DOHH2 (cell line): ENCODE data around the gene TRIM63.

Experiments used
- H3F3A ChIP-seq: fragments of 200-600 bp; sonication (generic), shearing (Covaris generic); 2 replicates; pipeline ENCODE4 v1.6.0; 2016; ENCODE audit warnings: antibody characterized with exemption, mild to moderate bottlenecking; ENCODE audit not compliant: control insufficient read depth, insufficient read depth
- H3K27ac ChIP-seq: fragments of 200-600 bp; sonication (generic); 2 replicates; pipeline ENCODE4 v1.5.1; 2014; ENCODE audit warnings: low read depth, mild to moderate bottlenecking, low read length, moderate library complexity
- H3K27me3 ChIP-seq: fragments of 200-600 bp; sonication (generic); 2 replicates; pipeline ENCODE4 v1.6.1; 2014; ENCODE audit warnings: mild to moderate bottlenecking, low read length, mixed read lengths; ENCODE audit not compliant: control insufficient read depth
- H3K36me3 ChIP-seq: fragments of 200-600 bp; sonication (generic); 2 replicates; pipeline ENCODE4 v1.6.1; 2014; ENCODE audit warnings: mild to moderate bottlenecking, low read length, moderate library complexity, mixed read lengths; ENCODE audit not compliant: control insufficient read depth
- H3K4me1 ChIP-seq: fragments of 200-600 bp; sonication (generic); 2 replicates; pipeline ENCODE4 v1.6.1; 2014; ENCODE audit warnings: mild to moderate bottlenecking, low read length, mixed read lengths; ENCODE audit not compliant: control insufficient read depth
- H3K4me2 ChIP-seq: fragments of 200-600 bp; sonication (generic); 2 replicates; pipeline ENCODE4 v1.6.0; 2014; ENCODE audit warnings: mild to moderate bottlenecking, low read length, moderate library complexity
- H3K4me3 ChIP-seq: fragments of 200-600 bp; sonication (generic); 2 replicates; pipeline ENCODE4 v1.5.1; 2014; ENCODE audit warnings: mild to moderate bottlenecking, low read length, mixed read lengths
- H3K79me2 ChIP-seq: fragments of 200-600 bp; sonication (generic); 2 replicates; pipeline ENCODE4 v1.6.1; 2014; ENCODE audit warnings: mild to moderate bottlenecking, low read length, mixed read lengths; ENCODE audit not compliant: control insufficient read depth
- H3K9me2 ChIP-seq: fragments of 200-600 bp; sonication (generic); replicated peaks from 2 replicates; pipeline ENCODE4 v1.6.1; 2014; ENCODE audit warnings: mild to moderate bottlenecking, low read length, mixed read lengths; ENCODE audit not compliant: control insufficient read depth
- H3K9me3 ChIP-seq: fragments of 200-600 bp; sonication (generic); 2 replicates; pipeline ENCODE4 v1.6.1; 2014; ENCODE audit warnings: antibody characterized with exemption, low read length, mixed read lengths; ENCODE audit not compliant: control insufficient read depth, insufficient read depth
- H4K20me1 ChIP-seq: fragments of 200-600 bp; sonication (generic); 2 replicates; pipeline ENCODE4 v1.6.0; 2014; ENCODE audit warnings: low read depth, mild to moderate bottlenecking, antibody characterized with exemption, low read length, moderate library complexity; ENCODE audit not compliant: control insufficient read depth, insufficient read depth
- EZH2phosphoT487 ChIP-seq: fragments of 200-600 bp; sonication (generic); IDR thresholded peaks from 2 replicates; pipeline ENCODE4 v1.6.1; 2017; ENCODE audit warnings: borderline replicate concordance, mild to moderate bottlenecking, antibody characterized with exemption, low read length, moderate library complexity, mixed read lengths
- TF ChIP-seq, protein P1 (sequence below): fragments of 200-600 bp; sonication (generic); IDR thresholded peaks from one replicate; pipeline ENCODE4 v1.5.1; 2014; ENCODE audit warnings: antibody characterized with exemption, mild to moderate bottlenecking, low read depth, low read length; ENCODE audit not compliant: poor library complexity, severe bottlenecking

Gene TRIM63

GRCh38 chr1:26072305-26072704 lies 4.9 kb upstream of the TRIM63 start:
- H4K20me1 ChIP-seq = no peaks in the 10 kb centered on the region
- H3K4me2 ChIP-seq = no peak overlapping the region
- H3K79me2 ChIP-seq = no peaks in the 10 kb centered on the region
- H3K27me3 ChIP-seq = peaks cover 12% of the 10 kb centered on the region
- H3K4me3 ChIP-seq = no peak overlapping the region
- no peaks in the 10 kb centered on the region for H3K9me3 ChIP-seq
- no peaks in the 10 kb centered on the region for H3K36me3 ChIP-seq
- H3F3A ChIP-seq = no peaks in the 10 kb centered on the region
- H3K9me2 ChIP-seq = no peaks in the 10 kb centered on the region
- no peaks in the 10 kb centered on the region for H3K4me1 ChIP-seq
- H3K27ac ChIP-seq = no peak overlapping the region
- TF ChIP-seq, protein P1, sequence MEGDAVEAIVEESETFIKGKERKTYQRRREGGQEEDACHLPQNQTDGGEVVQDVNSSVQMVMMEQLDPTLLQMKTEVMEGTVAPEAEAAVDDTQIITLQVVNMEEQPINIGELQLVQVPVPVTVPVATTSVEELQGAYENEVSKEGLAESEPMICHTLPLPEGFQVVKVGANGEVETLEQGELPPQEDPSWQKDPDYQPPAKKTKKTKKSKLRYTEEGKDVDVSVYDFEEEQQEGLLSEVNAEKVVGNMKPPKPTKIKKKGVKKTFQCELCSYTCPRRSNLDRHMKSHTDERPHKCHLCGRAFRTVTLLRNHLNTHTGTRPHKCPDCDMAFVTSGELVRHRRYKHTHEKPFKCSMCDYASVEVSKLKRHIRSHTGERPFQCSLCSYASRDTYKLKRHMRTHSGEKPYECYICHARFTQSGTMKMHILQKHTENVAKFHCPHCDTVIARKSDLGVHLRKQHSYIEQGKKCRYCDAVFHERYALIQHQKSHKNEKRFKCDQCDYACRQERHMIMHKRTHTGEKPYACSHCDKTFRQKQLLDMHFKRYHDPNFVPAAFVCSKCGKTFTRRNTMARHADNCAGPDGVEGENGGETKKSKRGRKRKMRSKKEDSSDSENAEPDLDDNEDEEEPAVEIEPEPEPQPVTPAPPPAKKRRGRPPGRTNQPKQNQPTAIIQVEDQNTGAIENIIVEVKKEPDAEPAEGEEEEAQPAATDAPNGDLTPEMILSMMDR = no peak
- no peak for TF ChIP-seq EZH2phosphoT487

DNA sequence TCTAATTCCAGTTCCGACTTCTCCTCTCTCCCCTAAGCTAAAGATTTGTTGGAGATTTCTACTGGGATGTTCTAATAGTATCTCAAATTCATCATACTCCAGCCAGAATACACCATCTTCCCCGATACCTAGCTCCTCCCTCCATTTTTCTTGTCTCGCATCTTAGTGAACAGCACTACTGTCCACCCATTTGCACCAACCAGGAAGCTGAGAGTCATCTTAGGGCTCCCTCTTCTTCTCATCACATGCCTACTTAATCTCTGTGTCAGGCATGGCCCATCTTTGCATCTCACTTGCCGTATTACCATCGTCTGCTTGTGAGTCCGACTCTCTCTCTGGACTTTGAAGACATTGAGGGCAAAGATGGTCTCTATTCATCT lies 3.5 kb upstream of the TRIM63 start:
- Histone ChIP-seq H3K9me2 (no peaks in the 10 kb centered on the region), H3K36me3 (no peaks in the 10 kb centered on the region), H3F3A (no peaks in the 10 kb centered on the region), H3K9me3 (no peaks in the 10 kb centered on the region), H3K4me3 (no peak overlapping the region), H3K4me1 (no peaks in the 10 kb centered on the region), H3K27ac (no peak overlapping the region), H4K20me1 (no peaks in the 10 kb centered on the region), H3K27me3 (peaks cover 7% of the 10 kb centered on the region), H3K79me2 (no peaks in the 10 kb centered on the region), H3K4me2 (no peak overlapping the region)
- TF ChIP-seq, protein P1 = no peak
- TF ChIP-seq EZH2phosphoT487 = no peak

- Histone ChIP-seq H3K27me3 (peaks cover 7% of the 10 kb centered on the region), H4K20me1 (no peaks in the 10 kb centered on the region), H3F3A (no peaks in the 10 kb centered on the region), H3K9me3 (no peaks in the 10 kb centered on the region), H3K4me3 (no peak overlapping the region), H3K9me2 (no peaks in the 10 kb centered on the region), H3K79me2 (no peaks in the 10 kb centered on the region), H3K36me3 (no peaks in the 10 kb centered on the region), H3K4me1 (no peaks in the 10 kb centered on the region), H3K4me2 (no peak overlapping the region), H3K27ac (no peak overlapping the region)
- no peak for TF ChIP-seq EZH2phosphoT487
- TF ChIP-seq, protein P1 = no peak
Measured at GRCh38 chr1:26070296-26070962, 3.0 kb upstream of the TRIM63 start.
